ENCODE data around the gene GAS2.

The GAS2 gene

GRCh38 chr11:22779850-22780249 is 113.4 kb downstream of the GAS2 start:
- Mint-ChIP-seq H3K9me3 (no peaks in the 10 kb centered on the region), H3K36me3 (ENCODE audit: low read depth) (no peaks in the 10 kb centered on the region), H3K4me3 (no peak overlapping the region), H3K4me1 (ENCODE audit: low read depth) (peaks cover 2% of the 10 kb centered on the region), H3K27me3 (ENCODE audit: low read depth) (peaks cover 5% of the 10 kb centered on the region), H3K27ac (no peak overlapping the region)

- H3K9me3 Mint-ChIP-seq: no peaks in the 10 kb centered on the region
Observed at GRCh38 chr11:22780952-22781593, 114.7 kb downstream of the GAS2 start.

GRCh38 chr11:22785251-22785650 is 118.8 kb downstream of the GAS2 start:
- H3K4me3 Mint-ChIP-seq: no peak overlapping the region

More at GRCh38 chr11:22780952-22781593, 114.7 kb downstream of the GAS2 start:
- Mint-ChIP-seq H3K4me3 (no peak overlapping the region), H3K27ac (no peak overlapping the region), H3K4me1 (ENCODE audit: low read depth) (peaks cover 2% of the 10 kb centered on the region), H3K27me3 (ENCODE audit: low read depth) (peaks cover 5% of the 10 kb centered on the region), H3K36me3 (ENCODE audit: low read depth) (no peaks in the 10 kb centered on the region)

GRCh38 chr11:22786475-22786874 is 120.1 kb downstream of the GAS2 start:
- no peaks in the 10 kb centered on the region for H3K36me3 Mint-ChIP-seq (ENCODE audit: low read depth)
- no peak overlapping the region for H3K27ac Mint-ChIP-seq
- no peak overlapping the region for H3K4me3 Mint-ChIP-seq
- no peaks in the 10 kb centered on the region for H3K9me3 Mint-ChIP-seq
- no peaks in the 10 kb centered on the region for H3K4me1 Mint-ChIP-seq (ENCODE audit: low read depth)
- no peaks in the 10 kb centered on the region for H3K27me3 Mint-ChIP-seq (ENCODE audit: low read depth)

More at GRCh38 chr11:22785251-22785650, 118.8 kb downstream of the GAS2 start:
- Mint-ChIP-seq H3K4me1 (ENCODE audit: low read depth) (peaks cover 2% of the 10 kb centered on the region), H3K36me3 (ENCODE audit: low read depth) (no peaks in the 10 kb centered on the region), H3K27ac (no peak overlapping the region), H3K9me3 (no peaks in the 10 kb centered on the region), H3K27me3 (ENCODE audit: low read depth) (no peaks in the 10 kb centered on the region)

- no peaks in the 10 kb centered on the region for H3K9me3 Mint-ChIP-seq
Observed at GRCh38 chr11:22787055-22787454, 120.6 kb downstream of the GAS2 start.

GRCh38 chr11:22787551-22788162 is 121.2 kb downstream of the GAS2 start:
- Mint-ChIP-seq H3K36me3 (ENCODE audit: low read depth) (no peaks in the 10 kb centered on the region), H3K4me1 (ENCODE audit: low read depth) (no peaks in the 10 kb centered on the region), H3K4me3 (no peak overlapping the region), H3K9me3 (no peaks in the 10 kb centered on the region), H3K27me3 (ENCODE audit: low read depth) (peaks cover 2% of the 10 kb centered on the region), H3K27ac (no peak overlapping the region)

More at GRCh38 chr11:22787055-22787454, 120.6 kb downstream of the GAS2 start:
- Mint-ChIP-seq H3K4me3 (no peak overlapping the region), H3K27me3 (ENCODE audit: low read depth) (no peaks in the 10 kb centered on the region), H3K27ac (no peak overlapping the region), H3K36me3 (ENCODE audit: low read depth) (no peaks in the 10 kb centered on the region), H3K4me1 (ENCODE audit: low read depth) (no peaks in the 10 kb centered on the region)

GRCh38 chr11:22792497-22792896 is 126.1 kb downstream of the GAS2 start:
- no peaks in the 10 kb centered on the region for H3K36me3 Mint-ChIP-seq (ENCODE audit: low read depth)
- no peaks in the 10 kb centered on the region for H3K9me3 Mint-ChIP-seq
- peaks cover 8% of the 10 kb centered on the region for H3K27me3 Mint-ChIP-seq (ENCODE audit: low read depth)
- H3K27ac Mint-ChIP-seq: no peak overlapping the region
- no peak overlapping the region for H3K4me3 Mint-ChIP-seq
- no peaks in the 10 kb centered on the region for H3K4me1 Mint-ChIP-seq (ENCODE audit: low read depth)

- no peak overlapping the region for H3K27ac Mint-ChIP-seq
- no peaks in the 10 kb centered on the region for H3K9me3 Mint-ChIP-seq
- H3K27me3 Mint-ChIP-seq (ENCODE audit: low read depth): peaks cover 14% of the 10 kb centered on the region
- no peak overlapping the region for H3K4me3 Mint-ChIP-seq
- H3K36me3 Mint-ChIP-seq (ENCODE audit: low read depth): no peaks in the 10 kb centered on the region
- no peaks in the 10 kb centered on the region for H3K4me1 Mint-ChIP-seq (ENCODE audit: low read depth)
Observed at GRCh38 chr11:22795914-22796313, 129.5 kb downstream of the GAS2 start.

GRCh38 chr11:22797047-22797446 is 130.6 kb downstream of the GAS2 start:
- Mint-ChIP-seq H3K4me3 (no peak overlapping the region), H3K36me3 (ENCODE audit: low read depth) (no peaks in the 10 kb centered on the region), H3K4me1 (ENCODE audit: low read depth) (no peaks in the 10 kb centered on the region), H3K27ac (no peak overlapping the region), H3K27me3 (ENCODE audit: low read depth) (peaks cover 14% of the 10 kb centered on the region), H3K9me3 (no peaks in the 10 kb centered on the region)

- peaks cover 11% of the 10 kb centered on the region for H3K27me3 Mint-ChIP-seq (ENCODE audit: low read depth)
- H3K9me3 Mint-ChIP-seq: no peaks in the 10 kb centered on the region
- no peak overlapping the region for H3K27ac Mint-ChIP-seq
- H3K36me3 Mint-ChIP-seq (ENCODE audit: low read depth): no peaks in the 10 kb centered on the region
- no peaks in the 10 kb centered on the region for H3K4me1 Mint-ChIP-seq (ENCODE audit: low read depth)
- no peak overlapping the region for H3K4me3 Mint-ChIP-seq
Observed at GRCh38 chr11:22798901-22799300, 132.5 kb downstream of the GAS2 start.

- Mint-ChIP-seq H3K27me3 (ENCODE audit: low read depth) (peaks cover 11% of the 10 kb centered on the region), H3K4me3 (no peak overlapping the region), H3K4me1 (ENCODE audit: low read depth) (no peaks in the 10 kb centered on the region), H3K9me3 (no peaks in the 10 kb centered on the region), H3K27ac (no peak overlapping the region), H3K36me3 (ENCODE audit: low read depth) (no peaks in the 10 kb centered on the region)
Observed at GRCh38 chr11:22800482-22800881, 134.1 kb downstream of the GAS2 start.

- Mint-ChIP-seq H3K27ac (no peak overlapping the region), H3K4me3 (no peak overlapping the region), H3K9me3 (no peaks in the 10 kb centered on the region), H3K27me3 (ENCODE audit: low read depth) (peaks cover 6% of the 10 kb centered on the region), H3K4me1 (ENCODE audit: low read depth) (no peaks in the 10 kb centered on the region), H3K36me3 (ENCODE audit: low read depth) (no peaks in the 10 kb centered on the region)
Observed at GRCh38 chr11:22802861-22803260, 136.4 kb downstream of the GAS2 start.

GRCh38 chr11:22807391-22807790 is 141.0 kb downstream of the GAS2 start:
- Mint-ChIP-seq H3K27me3 (ENCODE audit: low read depth) (no peaks in the 10 kb centered on the region), H3K9me3 (peaks cover 8% of the 10 kb centered on the region), H3K4me1 (ENCODE audit: low read depth) (no peaks in the 10 kb centered on the region), H3K27ac (no peak overlapping the region), H3K36me3 (ENCODE audit: low read depth) (no peaks in the 10 kb centered on the region), H3K4me3 (no peak overlapping the region)

GRCh38 chr11:22807855-22808570 is 141.6 kb downstream of the GAS2 start:
- H3K4me1 Mint-ChIP-seq (ENCODE audit: low read depth): no peaks in the 10 kb centered on the region
- peaks cover 8% of the 10 kb centered on the region for H3K9me3 Mint-ChIP-seq
- H3K27me3 Mint-ChIP-seq (ENCODE audit: low read depth): no peaks in the 10 kb centered on the region
- no peaks in the 10 kb centered on the region for H3K36me3 Mint-ChIP-seq (ENCODE audit: low read depth)
- no peak overlapping the region for H3K4me3 Mint-ChIP-seq
- no peak overlapping the region for H3K27ac Mint-ChIP-seq

All from T-helper 1 cell treated with Interleukin-12 subunit alpha and Interleukin-12 subunit beta and Interleukin-4 antibody, amounts not matched to agents 30 μg/mL and 1 μg/mL, for 36 hours (primary cell).